ENCODE data around the gene CNPY1.

GRCh38 chr7:155526225-155526624 is 20.1 kb downstream of the CNPY1 start:
- TF ChIP-seq, protein P1, sequence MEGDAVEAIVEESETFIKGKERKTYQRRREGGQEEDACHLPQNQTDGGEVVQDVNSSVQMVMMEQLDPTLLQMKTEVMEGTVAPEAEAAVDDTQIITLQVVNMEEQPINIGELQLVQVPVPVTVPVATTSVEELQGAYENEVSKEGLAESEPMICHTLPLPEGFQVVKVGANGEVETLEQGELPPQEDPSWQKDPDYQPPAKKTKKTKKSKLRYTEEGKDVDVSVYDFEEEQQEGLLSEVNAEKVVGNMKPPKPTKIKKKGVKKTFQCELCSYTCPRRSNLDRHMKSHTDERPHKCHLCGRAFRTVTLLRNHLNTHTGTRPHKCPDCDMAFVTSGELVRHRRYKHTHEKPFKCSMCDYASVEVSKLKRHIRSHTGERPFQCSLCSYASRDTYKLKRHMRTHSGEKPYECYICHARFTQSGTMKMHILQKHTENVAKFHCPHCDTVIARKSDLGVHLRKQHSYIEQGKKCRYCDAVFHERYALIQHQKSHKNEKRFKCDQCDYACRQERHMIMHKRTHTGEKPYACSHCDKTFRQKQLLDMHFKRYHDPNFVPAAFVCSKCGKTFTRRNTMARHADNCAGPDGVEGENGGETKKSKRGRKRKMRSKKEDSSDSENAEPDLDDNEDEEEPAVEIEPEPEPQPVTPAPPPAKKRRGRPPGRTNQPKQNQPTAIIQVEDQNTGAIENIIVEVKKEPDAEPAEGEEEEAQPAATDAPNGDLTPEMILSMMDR (IDR thresholded peaks at IDR 0.05; ENCODE audit: borderline replicate concordance, extremely low read depth, low read length, poor library complexity, severe bottlenecking) = no peak
- TF ChIP-seq EZH2 (IDR thresholded peaks at IDR 0.05; ENCODE audit: borderline replicate concordance, low read depth, low read length, severe bottlenecking) = no peak

Measured in DND-41 (cell line).